MM.1S (cell line): ENCODE data around the gene BAIAP2L2.

Source experiments
- EZH2 ChIP-seq: fragments of 300-600 bp; sonication (generic); optimal IDR thresholded peaks from 2 replicates; pipeline ENCODE3; 2017; ENCODE audit warnings: low read depth, mild to moderate bottlenecking, antibody characterized with exemption, low read length, mixed read lengths
- EZH2phosphoT487 ChIP-seq: fragments of 300-600 bp; sonication (generic); IDR thresholded peaks from 2 replicates; pipeline ENCODE4 v1.6.1; 2018; ENCODE audit warnings: antibody characterized with exemption, low read length
- TF ChIP-seq, protein P1 (sequence below): fragments of 300-600 bp; sonication (generic); IDR thresholded peaks from 2 replicates; pipeline ENCODE4 v1.5.1; 2016; ENCODE audit warnings: antibody characterized with exemption, low read length, mixed read lengths

DNA sequence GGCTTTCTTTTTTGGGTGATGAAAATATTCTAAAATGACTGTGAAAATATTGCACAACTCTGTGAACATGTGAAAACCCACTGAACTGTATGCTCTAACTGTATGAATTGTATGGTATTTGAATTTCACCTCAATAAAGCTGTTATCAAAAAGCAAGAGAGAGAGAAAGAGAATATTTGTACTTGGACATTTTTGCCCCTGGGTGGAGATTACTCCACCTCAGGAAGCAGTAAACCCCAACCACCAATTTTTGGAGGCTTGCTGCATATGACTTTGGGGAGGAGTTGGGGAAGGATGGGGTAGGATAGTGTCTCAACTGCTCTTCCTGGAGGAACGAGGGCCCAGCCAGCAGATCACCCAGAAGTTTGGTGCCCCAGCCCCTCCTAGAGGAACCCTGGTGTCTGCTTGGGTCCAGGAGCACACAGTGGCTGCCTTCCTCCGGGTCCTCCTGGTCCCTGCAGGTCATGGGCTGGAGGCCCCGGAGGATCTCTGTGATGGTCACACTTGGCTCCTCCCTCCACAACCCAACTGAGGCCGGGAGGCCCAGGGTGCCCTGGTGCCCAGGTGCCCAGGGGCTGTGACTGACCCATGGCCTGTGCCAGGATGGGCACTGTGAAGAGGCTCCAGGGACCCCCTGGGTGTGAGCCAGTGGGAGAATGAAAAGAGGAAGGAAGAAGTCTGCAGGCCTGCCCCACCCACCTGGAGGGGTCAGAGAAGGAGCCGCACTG lies 68.6 kb downstream of the BAIAP2L2 start:
- TF ChIP-seq, protein P1, sequence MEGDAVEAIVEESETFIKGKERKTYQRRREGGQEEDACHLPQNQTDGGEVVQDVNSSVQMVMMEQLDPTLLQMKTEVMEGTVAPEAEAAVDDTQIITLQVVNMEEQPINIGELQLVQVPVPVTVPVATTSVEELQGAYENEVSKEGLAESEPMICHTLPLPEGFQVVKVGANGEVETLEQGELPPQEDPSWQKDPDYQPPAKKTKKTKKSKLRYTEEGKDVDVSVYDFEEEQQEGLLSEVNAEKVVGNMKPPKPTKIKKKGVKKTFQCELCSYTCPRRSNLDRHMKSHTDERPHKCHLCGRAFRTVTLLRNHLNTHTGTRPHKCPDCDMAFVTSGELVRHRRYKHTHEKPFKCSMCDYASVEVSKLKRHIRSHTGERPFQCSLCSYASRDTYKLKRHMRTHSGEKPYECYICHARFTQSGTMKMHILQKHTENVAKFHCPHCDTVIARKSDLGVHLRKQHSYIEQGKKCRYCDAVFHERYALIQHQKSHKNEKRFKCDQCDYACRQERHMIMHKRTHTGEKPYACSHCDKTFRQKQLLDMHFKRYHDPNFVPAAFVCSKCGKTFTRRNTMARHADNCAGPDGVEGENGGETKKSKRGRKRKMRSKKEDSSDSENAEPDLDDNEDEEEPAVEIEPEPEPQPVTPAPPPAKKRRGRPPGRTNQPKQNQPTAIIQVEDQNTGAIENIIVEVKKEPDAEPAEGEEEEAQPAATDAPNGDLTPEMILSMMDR, result no peak
- TF ChIP-seq EZH2, result no peak
- TF ChIP-seq EZH2phosphoT487, result no peak
